ENCODE measurements around the gene GPRIN1.

DNA sequence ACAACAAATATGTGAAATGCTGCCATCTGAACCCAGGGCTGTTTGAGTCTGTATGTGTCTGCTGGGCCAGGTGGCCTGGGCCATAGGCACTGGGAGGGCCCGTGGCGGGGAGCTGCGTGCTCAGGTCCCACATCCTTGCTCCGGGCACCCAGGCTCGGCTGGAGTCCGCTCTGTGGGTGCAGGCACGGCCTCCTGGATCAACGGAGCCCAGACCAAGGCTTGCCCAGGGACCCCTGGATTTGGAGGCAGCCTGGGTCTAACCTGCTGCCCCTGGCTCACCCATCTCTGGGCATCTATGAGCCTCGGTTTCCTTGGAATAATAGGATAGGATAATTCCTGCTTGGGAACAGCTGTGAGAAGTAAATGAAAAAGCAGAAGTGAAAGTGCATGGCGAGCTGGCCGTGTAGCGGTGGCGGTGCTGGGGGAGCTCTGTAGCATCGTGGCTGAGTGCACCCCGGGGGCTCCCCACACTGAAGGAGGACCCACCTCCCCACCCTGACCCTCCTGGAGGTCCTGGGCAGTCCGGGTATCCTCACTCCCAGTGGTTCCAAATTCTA lies 59.6 kb downstream of the GPRIN1 start:
- TF ChIP-seq, protein P1, sequence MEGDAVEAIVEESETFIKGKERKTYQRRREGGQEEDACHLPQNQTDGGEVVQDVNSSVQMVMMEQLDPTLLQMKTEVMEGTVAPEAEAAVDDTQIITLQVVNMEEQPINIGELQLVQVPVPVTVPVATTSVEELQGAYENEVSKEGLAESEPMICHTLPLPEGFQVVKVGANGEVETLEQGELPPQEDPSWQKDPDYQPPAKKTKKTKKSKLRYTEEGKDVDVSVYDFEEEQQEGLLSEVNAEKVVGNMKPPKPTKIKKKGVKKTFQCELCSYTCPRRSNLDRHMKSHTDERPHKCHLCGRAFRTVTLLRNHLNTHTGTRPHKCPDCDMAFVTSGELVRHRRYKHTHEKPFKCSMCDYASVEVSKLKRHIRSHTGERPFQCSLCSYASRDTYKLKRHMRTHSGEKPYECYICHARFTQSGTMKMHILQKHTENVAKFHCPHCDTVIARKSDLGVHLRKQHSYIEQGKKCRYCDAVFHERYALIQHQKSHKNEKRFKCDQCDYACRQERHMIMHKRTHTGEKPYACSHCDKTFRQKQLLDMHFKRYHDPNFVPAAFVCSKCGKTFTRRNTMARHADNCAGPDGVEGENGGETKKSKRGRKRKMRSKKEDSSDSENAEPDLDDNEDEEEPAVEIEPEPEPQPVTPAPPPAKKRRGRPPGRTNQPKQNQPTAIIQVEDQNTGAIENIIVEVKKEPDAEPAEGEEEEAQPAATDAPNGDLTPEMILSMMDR (IDR thresholded peaks at IDR 0.05), result no peak
- TF ChIP-seq POLR2A (IDR thresholded peaks at IDR 0.05), result no peak
- TF ChIP-seq POLR2AphosphoS5 (IDR thresholded peaks at IDR 0.05), result no peak
